ENCODE results near the gene WDR76. TPM values are rescaled to one million over a fixed set of nuclear protein-coding genes. Genes with fewer than 3 reads are reported as not detected.

WDR76 gene
- 1 to 10 TPM; 1.1 to 5.1 (median 3.3) TPM for polyA plus RNA-seq
- long read RNA-seq, donor 1, result 0 reads
- long read RNA-seq, donor 2, partial matches to known transcripts, result 0 of 1 reads
- long read RNA-seq, donor 2, other reads (novel, unspliced or antisense), result 0 of 1 reads
- long read RNA-seq, donor 3, partial matches to known transcripts, result 6 of 6 reads
- long read RNA-seq, donor 3, other reads (novel, unspliced or antisense), result 0 of 6 reads
- long read RNA-seq, donor 4, result 0 reads
- long read RNA-seq, donor 5, result 0 reads
- long read RNA-seq, donor 6, partial matches to known transcripts, result 9 of 9 reads
- long read RNA-seq, donor 6, other reads (novel, unspliced or antisense), result 0 of 9 reads
- long read RNA-seq, donor 7, partial matches to known transcripts, result 5 of 6 reads
- long read RNA-seq, donor 7, other reads (novel, unspliced or antisense), result 0 of 6 reads
- long read RNA-seq, donor 8, result 0 reads
- long read RNA-seq, donor 9, result 0 reads
- long read RNA-seq, donor 10, partial matches to known transcripts, result 19 of 19 reads
- long read RNA-seq, donor 10, other reads (novel, unspliced or antisense), result 0 of 19 reads

GRCh38 chr15:43826508-43827341 lies at the start of gene WDR76:
TSS of gene WDR76 (plus strand) at chr15:43827002. CDS start at chr15:43827033, 31 bp downstream.
- FAIRE-seq, result no peak
- Histone ChIP-seq H3K4me3 (ENCODE audit: low read depth in 1 of 3, low read length in 3 of 3) (peak within 1 kb of the TSS in 2 of 3 donors; percentile 63 to 68), H3K27ac (ENCODE audit: low read depth in 1 of 3, low read length in 2 of 3) (peak within 1 kb of the TSS; percentile 34 to 71 (median 50)), H3K4me1 (ENCODE audit: control insufficient read depth in 3 of 3, insufficient read depth in 2 of 3, low read depth in 1 of 3, low read length in 2 of 3) (peaks cover 0 to 11% (median 4%) of the 10 kb centered on the region in 3 donors), H3K36me3 (ENCODE audit: control insufficient read depth in 3 of 3, insufficient read depth in 2 of 3, low read depth in 1 of 3, low read length in 3 of 3) (peaks cover 0 to 2% (median 0%) of the 10 kb centered on the region in 3 donors), H3K9me3 (ENCODE audit: control insufficient read depth in 2 of 2, insufficient read depth in 1 of 2, low read depth in 1 of 2, low read length in 1 of 2) (no peaks in the 10 kb centered on the region), H3K27me3 (ENCODE audit: control insufficient read depth in 3 of 3, insufficient read depth in 3 of 3, low read length in 3 of 3) (no peaks in the 10 kb centered on the region)
- WGBS, 3 donors, result 2 to 3% (median 2%) methylated on average over 48 of the region's 48 CpGs
- peak; percentile 84 to 88 for DNase-seq

GRCh38 chr15:43777267-43777914 lies 49.4 kb upstream of the WDR76 start:
- Histone ChIP-seq H3K4me3 (ENCODE audit: low read depth in 1 of 3, low read length in 3 of 3) (peak overlapping the region; percentile 73 to 84 (median 74)), H3K27me3 (ENCODE audit: control insufficient read depth in 3 of 3, insufficient read depth in 3 of 3, low read length in 3 of 3) (no peaks in the 10 kb centered on the region), H3K27ac (ENCODE audit: low read depth in 1 of 3, low read length in 2 of 3) (peak overlapping the region; percentile 82 to 94 (median 90)), H3K36me3 (ENCODE audit: control insufficient read depth in 3 of 3, insufficient read depth in 2 of 3, low read depth in 1 of 3, low read length in 3 of 3) (peaks cover 0 to 19% (median 10%) of the 10 kb centered on the region in 3 donors), H3K9me3 (ENCODE audit: control insufficient read depth in 2 of 2, insufficient read depth in 1 of 2, low read depth in 1 of 2, low read length in 1 of 2) (no peaks in the 10 kb centered on the region), H3K4me1 (ENCODE audit: control insufficient read depth in 3 of 3, insufficient read depth in 2 of 3, low read depth in 1 of 3, low read length in 2 of 3) (peaks cover 0 to 15% (median 0%) of the 10 kb centered on the region in 3 donors)
- WGBS, 3 donors, result 0 to 1% (median 1%) methylated on average over 31 of the region's 31 CpGs
- FAIRE-seq (no peak), DNase-seq (peak; percentile 86 to 93)

- WGBS, 3 donors, result 80 to 83% (median 81%) methylated on average over 1 of the region's 1 CpG
- Histone ChIP-seq H3K36me3 (ENCODE audit: control insufficient read depth in 3 of 3, insufficient read depth in 2 of 3, low read depth in 1 of 3, low read length in 3 of 3) (peaks cover 0 to 9% (median 2%) of the 10 kb centered on the region in 3 donors), H3K4me1 (ENCODE audit: control insufficient read depth in 3 of 3, insufficient read depth in 2 of 3, low read depth in 1 of 3, low read length in 2 of 3) (peaks cover 0 to 15% (median 0%) of the 10 kb centered on the region in 3 donors), H3K9me3 (ENCODE audit: control insufficient read depth in 2 of 2, insufficient read depth in 1 of 2, low read depth in 1 of 2, low read length in 1 of 2) (no peaks in the 10 kb centered on the region), H3K4me3 (ENCODE audit: low read depth in 1 of 3, low read length in 3 of 3) (no peak overlapping the region), H3K27ac (ENCODE audit: low read depth in 1 of 3, low read length in 2 of 3) (no peak overlapping the region), H3K27me3 (ENCODE audit: control insufficient read depth in 3 of 3, insufficient read depth in 3 of 3, low read length in 3 of 3) (no peaks in the 10 kb centered on the region)
- no peak for FAIRE-seq
- no peak for DNase-seq
Observed at GRCh38 chr15:43779016-43779415, 47.8 kb upstream of the WDR76 start.

- no peak for FAIRE-seq
- DNase-seq, result no peak
- 91 to 96% (median 95%) methylated on average over 3 of the region's 3 CpGs for WGBS, 3 donors
- Histone ChIP-seq H3K36me3 (ENCODE audit: control insufficient read depth in 3 of 3, insufficient read depth in 2 of 3, low read depth in 1 of 3, low read length in 3 of 3) (peaks cover 0 to 16% (median 3%) of the 10 kb centered on the region in 3 donors), H3K27ac (ENCODE audit: low read depth in 1 of 3, low read length in 2 of 3) (peak overlapping the region in 1 of 3 donors; percentile 55), H3K27me3 (ENCODE audit: control insufficient read depth in 3 of 3, insufficient read depth in 3 of 3, low read length in 3 of 3) (no peaks in the 10 kb centered on the region), H3K9me3 (ENCODE audit: control insufficient read depth in 2 of 2, insufficient read depth in 1 of 2, low read depth in 1 of 2, low read length in 1 of 2) (peaks cover 0 to 2% of the 10 kb centered on the region in 2 donors), H3K4me1 (ENCODE audit: control insufficient read depth in 3 of 3, insufficient read depth in 2 of 3, low read depth in 1 of 3, low read length in 2 of 3) (peaks cover 5 to 20% (median 12%) of the 10 kb centered on the region in 3 donors), H3K4me3 (ENCODE audit: low read depth in 1 of 3, low read length in 3 of 3) (no peak overlapping the region)
Observed at GRCh38 chr15:43789409-43789808, 37.4 kb upstream of the WDR76 start.

- peak; percentile 100 for DNase-seq
- Histone ChIP-seq H3K9me3 (ENCODE audit: control insufficient read depth in 2 of 2, insufficient read depth in 1 of 2, low read depth in 1 of 2, low read length in 1 of 2) (peaks cover 0 to 2% of the 10 kb centered on the region in 2 donors), H3K27ac (ENCODE audit: low read depth in 1 of 3, low read length in 2 of 3) (peak within 1 kb of the TSS; percentile 95 to 99 (median 98)), H3K36me3 (ENCODE audit: control insufficient read depth in 3 of 3, insufficient read depth in 2 of 3, low read depth in 1 of 3, low read length in 3 of 3) (peaks cover 0 to 33% (median 6%) of the 10 kb centered on the region in 3 donors), H3K4me1 (ENCODE audit: control insufficient read depth in 3 of 3, insufficient read depth in 2 of 3, low read depth in 1 of 3, low read length in 2 of 3) (peaks cover 5 to 30% (median 16%) of the 10 kb centered on the region in 3 donors), H3K4me3 (ENCODE audit: low read depth in 1 of 3, low read length in 3 of 3) (peak within 1 kb of the TSS; percentile 96 to 99 (median 96)), H3K27me3 (ENCODE audit: control insufficient read depth in 3 of 3, insufficient read depth in 3 of 3, low read length in 3 of 3) (no peaks in the 10 kb centered on the region)
- 0 to 1% (median 1%) methylated on average over 56 to 66 of the region's 66 CpGs for WGBS, 3 donors
- no peak for FAIRE-seq
Observed at GRCh38 chr15:43791993-43792760, 34.6 kb upstream of the WDR76 start, which contains the start of gene SERF2. TSS of gene SERF2 (plus strand) at chr15:43792320. CDS start at chr15:43792377, 57 bp downstream.

GRCh38 chr15:43792761-43793476 lies 33.9 kb upstream of the WDR76 start:
- DNase-seq, result peak; percentile 57 to 63
- WGBS, 3 donors, result 0 to 1% (median 0%) methylated on average over 33 of the region's 33 CpGs
- Histone ChIP-seq H3K36me3 (ENCODE audit: control insufficient read depth in 3 of 3, insufficient read depth in 2 of 3, low read depth in 1 of 3, low read length in 3 of 3) (peaks cover 4 to 37% (median 6%) of the 10 kb centered on the region in 3 donors), H3K9me3 (ENCODE audit: control insufficient read depth in 2 of 2, insufficient read depth in 1 of 2, low read depth in 1 of 2, low read length in 1 of 2) (peaks cover 0 to 2% of the 10 kb centered on the region in 2 donors), H3K27ac (ENCODE audit: low read depth in 1 of 3, low read length in 2 of 3) (peak overlapping the region; percentile 95 to 99 (median 98)), H3K4me3 (ENCODE audit: low read depth in 1 of 3, low read length in 3 of 3) (peak overlapping the region; percentile 96 to 99 (median 96)), H3K27me3 (ENCODE audit: control insufficient read depth in 3 of 3, insufficient read depth in 3 of 3, low read length in 3 of 3) (no peaks in the 10 kb centered on the region), H3K4me1 (ENCODE audit: control insufficient read depth in 3 of 3, insufficient read depth in 2 of 3, low read depth in 1 of 3, low read length in 2 of 3) (peaks cover 5 to 30% (median 16%) of the 10 kb centered on the region in 3 donors)
- no peak for FAIRE-seq

- peaks cover 5 to 36% (median 16%) of the 10 kb centered on the region in 3 donors for H3K4me1 ChIP-seq (ENCODE audit: control insufficient read depth in 3 of 3, insufficient read depth in 2 of 3, low read depth in 1 of 3, low read length in 2 of 3)
- peaks cover 4 to 39% (median 6%) of the 10 kb centered on the region in 3 donors for H3K36me3 ChIP-seq (ENCODE audit: control insufficient read depth in 3 of 3, insufficient read depth in 2 of 3, low read depth in 1 of 3, low read length in 3 of 3)
- H3K4me3 ChIP-seq (ENCODE audit: low read depth in 1 of 3, low read length in 3 of 3), result peak overlapping the region in 2 of 3 donors; percentile 96 to 99
- no peaks in the 10 kb centered on the region for H3K27me3 ChIP-seq (ENCODE audit: control insufficient read depth in 3 of 3, insufficient read depth in 3 of 3, low read length in 3 of 3)
- 74 to 86% (median 76%) methylated on average over 10 of the region's 10 CpGs for WGBS, 3 donors
- FAIRE-seq, result no peak
- H3K27ac ChIP-seq (ENCODE audit: low read depth in 1 of 3, low read length in 2 of 3), result peak overlapping the region in 2 of 3 donors; percentile 95 to 99
- DNase-seq, result no peak
- H3K9me3 ChIP-seq (ENCODE audit: control insufficient read depth in 2 of 2, insufficient read depth in 1 of 2, low read depth in 1 of 2, low read length in 1 of 2), result peaks cover 0 to 2% of the 10 kb centered on the region in 2 donors
Observed at GRCh38 chr15:43793647-43794046, 33.2 kb upstream of the WDR76 start.

Data from small intestine (tissue), 16 donors.